Airway epithelial cell (primary cell): Measurements from ENCODE around the gene SPRYD3. TPM values are rescaled to one million over a fixed set of nuclear protein-coding genes. Genes with fewer than 3 reads are reported as not detected.

Source experiments
- total RNA-seq: library from RNA; depleted of rRNA; stranded (reverse); fragments of >200 nt; gene quantifications from 2 replicates; pipeline ENCODE4 v1.2.3, GENCODE V29; 2015

Gene SPRYD3, protein sequence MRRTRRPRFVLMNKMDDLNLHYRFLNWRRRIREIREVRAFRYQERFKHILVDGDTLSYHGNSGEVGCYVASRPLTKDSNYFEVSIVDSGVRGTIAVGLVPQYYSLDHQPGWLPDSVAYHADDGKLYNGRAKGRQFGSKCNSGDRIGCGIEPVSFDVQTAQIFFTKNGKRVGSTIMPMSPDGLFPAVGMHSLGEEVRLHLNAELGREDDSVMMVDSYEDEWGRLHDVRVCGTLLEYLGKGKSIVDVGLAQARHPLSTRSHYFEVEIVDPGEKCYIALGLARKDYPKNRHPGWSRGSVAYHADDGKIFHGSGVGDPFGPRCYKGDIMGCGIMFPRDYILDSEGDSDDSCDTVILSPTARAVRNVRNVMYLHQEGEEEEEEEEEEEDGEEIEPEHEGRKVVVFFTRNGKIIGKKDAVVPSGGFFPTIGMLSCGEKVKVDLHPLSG
- total RNA-seq: 26.0 and 31.0 TPM in 2 replicates

DNA sequence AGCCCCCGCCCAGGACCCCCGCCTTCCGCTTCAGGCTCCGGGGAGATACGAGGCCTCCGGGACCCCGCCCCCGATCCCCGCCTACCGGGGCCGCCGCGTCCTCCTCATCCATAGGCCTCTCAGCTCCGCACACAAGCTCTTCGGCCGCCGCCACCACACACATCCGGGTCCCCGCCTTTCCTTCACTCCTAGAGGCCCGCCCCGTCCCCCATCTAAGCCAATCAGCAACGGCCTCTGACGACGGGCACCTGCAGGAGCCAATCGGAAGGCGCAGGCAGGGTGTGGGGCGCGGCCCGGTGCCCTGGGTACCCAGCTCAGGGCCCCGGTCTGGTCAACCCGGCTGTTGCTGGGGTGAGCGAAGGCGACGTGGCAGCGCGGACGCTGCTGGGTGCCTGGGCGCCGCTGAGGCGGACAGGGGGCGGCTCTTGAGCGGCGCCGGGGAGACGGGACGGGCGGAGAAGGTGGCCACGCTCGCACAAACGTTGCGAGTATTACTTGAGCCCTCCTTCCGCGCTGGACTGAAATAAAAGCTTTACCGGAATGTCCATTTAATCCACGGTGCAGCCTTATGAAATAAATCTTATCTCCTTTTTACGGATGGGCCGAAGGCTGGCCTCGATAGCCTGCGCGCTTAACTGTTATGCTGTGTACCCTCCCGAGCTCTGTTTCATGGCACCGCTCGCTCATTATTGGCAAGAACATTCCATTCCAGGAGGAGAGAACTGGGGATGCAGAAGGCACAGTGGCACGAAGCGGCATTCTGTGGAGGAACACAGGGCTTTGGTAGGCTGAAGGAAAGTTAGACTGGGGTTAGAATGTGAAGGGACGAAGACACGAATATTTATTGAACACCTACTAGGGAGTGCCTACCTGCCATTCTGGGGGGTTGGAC lies at the start of gene SPRYD3:
Gene SPRYD3, minus strand, starts transcription at position 165 of the 892 bp plus-strand sequence. Its CDS starts 57 bp downstream, at position 108.

DNA sequence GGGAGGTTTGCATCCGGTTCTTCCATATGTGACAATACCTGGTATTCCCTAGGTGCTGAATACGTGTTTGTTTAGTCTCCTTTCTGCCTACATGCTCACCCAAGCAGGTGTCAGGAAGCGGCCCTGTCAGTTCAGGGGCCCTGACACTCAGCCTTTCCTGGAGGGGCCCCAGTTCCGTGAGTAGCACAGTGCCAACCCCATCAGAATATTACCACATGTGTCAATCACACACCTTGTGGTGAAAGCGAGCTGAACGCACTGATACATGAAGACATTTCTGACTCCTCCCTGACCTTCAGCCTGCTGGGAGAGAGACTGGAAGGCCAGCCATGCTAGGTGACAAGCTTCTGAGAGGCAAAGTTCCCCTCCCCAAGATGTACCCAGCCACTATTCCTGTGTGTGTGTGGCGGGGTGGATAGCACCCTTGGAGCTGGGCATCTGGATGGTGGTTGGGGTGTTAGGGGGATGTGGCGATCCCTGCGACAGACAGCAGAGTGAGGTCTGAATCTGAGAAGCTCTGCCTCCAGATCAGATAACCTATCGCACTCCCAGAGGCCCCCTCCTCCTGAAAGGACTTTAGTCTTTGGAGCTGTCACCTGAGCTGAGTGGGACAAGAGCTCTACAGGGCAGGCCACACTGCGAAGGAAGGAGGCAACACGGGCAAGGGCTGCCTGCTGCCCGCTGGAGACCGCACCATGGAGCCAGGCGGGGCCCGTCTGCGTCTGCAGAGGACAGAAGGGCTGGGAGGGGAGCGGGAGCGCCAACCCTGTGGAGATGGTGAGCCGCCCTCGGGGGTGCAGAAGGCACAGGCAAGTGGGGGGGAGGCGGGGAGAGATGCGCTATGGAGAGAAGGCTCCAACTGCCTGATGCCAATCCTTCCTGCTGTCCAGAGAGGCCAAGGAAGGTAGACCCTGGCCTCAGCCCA lies 24.0 kb upstream of the SPRYD3 start, which contains the start of gene SOAT2:
Gene SOAT2, plus strand, starts transcription at position 604 of the 925 bp plus-strand sequence. Its CDS starts 92 bp downstream, at position 696.

DNA sequence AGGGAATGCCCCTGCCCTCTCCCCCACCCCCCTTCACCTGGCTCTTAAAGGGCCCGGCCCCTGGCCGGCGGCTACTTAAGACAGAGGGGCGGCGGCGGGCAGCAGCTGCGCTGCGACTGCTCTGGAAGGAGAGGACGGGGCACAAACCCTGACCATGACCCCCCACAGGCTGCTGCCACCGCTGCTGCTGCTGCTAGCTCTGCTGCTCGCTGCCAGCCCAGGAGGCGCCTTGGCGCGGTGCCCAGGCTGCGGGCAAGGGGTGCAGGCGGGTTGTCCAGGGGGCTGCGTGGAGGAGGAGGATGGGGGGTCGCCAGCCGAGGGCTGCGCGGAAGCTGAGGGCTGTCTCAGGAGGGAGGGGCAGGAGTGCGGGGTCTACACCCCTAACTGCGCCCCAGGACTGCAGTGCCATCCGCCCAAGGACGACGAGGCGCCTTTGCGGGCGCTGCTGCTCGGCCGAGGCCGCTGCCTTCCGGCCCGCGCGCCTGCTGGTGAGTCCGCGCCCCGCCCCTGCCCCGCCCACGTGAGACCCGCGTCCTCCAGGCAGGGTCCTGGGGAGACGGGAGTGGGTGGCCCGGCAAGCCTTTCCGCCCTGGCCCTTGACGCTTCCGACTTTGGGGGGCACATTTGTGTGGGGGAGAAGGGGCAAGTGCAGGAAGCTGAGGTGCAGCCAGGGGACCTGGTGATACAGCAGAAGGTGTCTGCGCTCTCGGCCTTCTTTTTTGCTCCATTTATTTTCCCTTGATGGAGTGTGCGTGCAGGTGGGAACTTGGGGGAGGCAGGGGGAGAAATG lies 18.6 kb upstream of the SPRYD3 start, which contains the start of gene IGFBP6:
Gene IGFBP6, plus strand, starts transcription at position 104 of the 790 bp plus-strand sequence. Its CDS starts 51 bp downstream, at position 155.

DNA sequence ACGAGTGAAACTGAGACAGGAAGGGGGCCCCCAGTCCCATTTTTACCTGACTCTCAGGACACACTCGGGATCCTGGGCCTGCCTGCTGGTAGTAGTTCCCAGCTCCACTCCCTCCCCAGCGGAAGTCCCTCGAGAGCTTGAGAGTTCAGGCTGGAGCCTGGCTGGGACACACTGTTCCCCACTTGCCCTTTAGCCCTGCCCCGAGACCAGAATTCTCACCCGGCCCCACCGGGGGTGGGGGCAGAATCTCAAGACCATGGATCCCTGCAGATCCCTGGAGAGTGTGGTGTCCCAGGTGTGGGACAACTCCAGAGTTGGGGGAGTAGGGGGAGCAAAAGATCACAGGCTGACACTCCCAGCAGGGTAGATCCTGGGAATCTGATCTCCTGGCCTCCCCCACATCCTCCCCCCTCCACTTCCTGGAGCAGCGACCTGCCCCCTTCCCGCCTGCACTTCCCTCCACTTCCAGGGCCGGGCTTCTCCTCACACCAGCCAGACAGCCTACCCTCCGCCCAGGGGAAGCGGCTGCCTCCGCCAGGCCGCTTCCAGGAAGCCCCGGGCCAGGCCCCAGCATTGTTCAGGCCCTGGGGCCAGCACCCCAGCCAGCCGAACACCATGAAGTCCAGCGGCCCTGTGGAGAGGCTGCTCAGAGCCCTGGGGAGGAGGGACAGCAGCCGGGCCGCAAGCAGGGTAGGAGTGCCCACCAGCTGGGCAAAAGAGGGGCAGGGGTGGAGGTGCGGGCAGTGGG lies 29.4 kb downstream of the SPRYD3 start, which contains the start of gene TNS2:
Gene TNS2, plus strand, starts transcription at position 495 of the 748 bp plus-strand sequence. Its CDS starts 121 bp downstream, at position 616.

Other genes with a start within 250 kb of the SPRYD3 start
- not detected in 2 replicates for gene KRT79, start 245.1 kb downstream of the SPRYD3 start, total RNA-seq
- gene KRT78, start 230.4 kb downstream of the SPRYD3 start, total RNA-seq: 2.2 and 3.9 TPM in 2 replicates
- 425 and 493 TPM in 2 replicates for gene KRT8, start 174.3 kb downstream of the SPRYD3 start, total RNA-seq
- 519 and 566 TPM in 2 replicates for gene KRT18, start 130.3 kb downstream of the SPRYD3 start, total RNA-seq
- 419 and 438 TPM in 2 replicates for gene EIF4B, start 72.9 kb downstream of the SPRYD3 start, total RNA-seq
- 12.1 and 21.1 TPM in 2 replicates for gene TNS2, start 29.3 kb downstream of the SPRYD3 start, total RNA-seq
- gene IGFBP6, start 18.3 kb upstream of the SPRYD3 start, total RNA-seq: 256 and 257 TPM in 2 replicates
- gene SOAT2, start 24.1 kb upstream of the SPRYD3 start, total RNA-seq: 0.07 TPM in 1 of 2 replicates, not detected in the other
- 4.1 and 5.5 TPM in 2 replicates for gene ZNF740, start 101.3 kb upstream of the SPRYD3 start, total RNA-seq
- gene CSAD, start 101.5 kb upstream of the SPRYD3 start, total RNA-seq: 5.3 and 13.3 TPM in 2 replicates
- gene ITGB7, start 127.9 kb upstream of the SPRYD3 start, total RNA-seq: 4.7 and 5.2 TPM in 2 replicates
- gene RARG, start 152.8 kb upstream of the SPRYD3 start, total RNA-seq: 84.2 and 108 TPM in 2 replicates
- gene ESPL1, start 188.9 kb upstream of the SPRYD3 start, total RNA-seq: 9.4 and 12.3 TPM in 2 replicates
- 359 and 451 TPM in 2 replicates for gene PFDN5, start 216.2 kb upstream of the SPRYD3 start, total RNA-seq
- 45.6 and 46.0 TPM in 2 replicates for gene MYG1, start 220.3 kb upstream of the SPRYD3 start, total RNA-seq
- gene AAAS, start 242.2 kb upstream of the SPRYD3 start, total RNA-seq: 81.3 and 86.2 TPM in 2 replicates